SK-N-SH treated with all-trans-retinoic acid at 6 μM for 48 hours (cell line): Measurements from ENCODE around the gene PDGFC.

Experiments used
- ATAC-seq: fragments of 200-7000 bp; cut with Tn5 transposase; 3 replicates; pipeline ENCODE4 v1.9.1; 2020; ENCODE audit warnings: mild to moderate bottlenecking, moderate library complexity
- ARNTL ChIP-seq: fragments of 450-650 bp; formaldehyde crosslinking; IDR thresholded peaks from 2 replicates; pipeline ENCODE4 v1.5.0; 2020; ENCODE audit warnings: low read depth, mild to moderate bottlenecking, moderate library complexity, borderline replicate concordance
- BACH2 ChIP-seq: fragments of 250-450 bp; sonication (Bioruptor Pico); IDR thresholded peaks from 2 replicates; pipeline ENCODE4 v1.9.0; 2021; ENCODE audit warnings: mild to moderate bottlenecking, borderline replicate concordance
- CSDC2 ChIP-seq: fragments of 250-450 bp; sonication (Bioruptor Pico); IDR thresholded peaks from 2 replicates; pipeline ENCODE4 v1.5.0; 2020; ENCODE audit warnings: mild to moderate bottlenecking, moderate library complexity
- ESRRG ChIP-seq: fragments of 250-450 bp; sonication (Bioruptor Pico); IDR thresholded peaks from 2 replicates; pipeline ENCODE4 v1.6.1; 2021; ENCODE audit warnings: mild to moderate bottlenecking
- GLIS3 ChIP-seq: fragments of 250-450 bp; sonication (Bioruptor Pico); IDR thresholded peaks from 2 replicates; pipeline ENCODE4 v1.5.0; 2020; ENCODE audit warnings: mild to moderate bottlenecking, moderate library complexity
- ISL1 ChIP-seq: fragments of 250-450 bp; sonication (Bioruptor Pico); IDR thresholded peaks from 2 replicates; pipeline ENCODE4 v2.1.2; 2022; ENCODE audit warnings: mild to moderate bottlenecking, moderate library complexity
- OSR1 ChIP-seq: fragments of 250-450 bp; sonication (Bioruptor Pico); IDR thresholded peaks from 2 replicates; pipeline ENCODE4 v1.8.0; 2022; ENCODE audit warnings: moderate library complexity, mild to moderate bottlenecking, inconsistent platforms
- PPARA ChIP-seq: fragments of 250-450 bp; sonication (Bioruptor Pico); IDR thresholded peaks from 2 replicates; pipeline ENCODE4 v1.5.0; 2020; ENCODE audit warnings: mild to moderate bottlenecking, borderline replicate concordance
- RARB ChIP-seq: fragments of 250-450 bp; sonication (Bioruptor Pico); IDR thresholded peaks from 2 replicates; pipeline ENCODE4 v1.8.0; 2021; ENCODE audit warnings: mild to moderate bottlenecking, moderate library complexity
- SNAI2 ChIP-seq: fragments of 250-450 bp; sonication (Bioruptor Pico); IDR thresholded peaks from 2 replicates; pipeline ENCODE4 v1.5.0; 2020; ENCODE audit warnings: mild to moderate bottlenecking, moderate library complexity
- TCF4 ChIP-seq: fragments of 250-450 bp; sonication (Bioruptor Pico); IDR thresholded peaks from 2 replicates; pipeline ENCODE4 v1.8.0; 2021; ENCODE audit warnings: mild to moderate bottlenecking, moderate library complexity, borderline replicate concordance
- TOX ChIP-seq: fragments of 250-450 bp; sonication (Bioruptor Pico); IDR thresholded peaks from 2 replicates; pipeline ENCODE4 v1.8.0; 2021; ENCODE audit warnings: mild to moderate bottlenecking, moderate library complexity, borderline replicate concordance
- ZC3H10 ChIP-seq: fragments of 250-450 bp; sonication (Bioruptor Pico); IDR thresholded peaks from 2 replicates; pipeline ENCODE4 v1.5.1; 2021; ENCODE audit warnings: mild to moderate bottlenecking, moderate library complexity
- ZFP30 ChIP-seq: fragments of 450-650 bp; formaldehyde crosslinking; IDR thresholded peaks from 2 replicates; pipeline ENCODE4 v1.5.0; 2022; ENCODE audit warnings: mild to moderate bottlenecking, moderate library complexity
- ZNF565 ChIP-seq: fragments of 450-650 bp; formaldehyde crosslinking; conservative IDR thresholded peaks from 2 replicates; pipeline ENCODE4 v1.5.0; 2020; ENCODE audit warnings: low read depth, mild to moderate bottlenecking, moderate library complexity
- ZNF70 ChIP-seq: fragments of 450-650 bp; formaldehyde crosslinking; IDR thresholded peaks from 2 replicates; pipeline ENCODE4 v1.5.0; 2020; ENCODE audit warnings: mild to moderate bottlenecking, moderate library complexity
- ZNF8 ChIP-seq: fragments of 450-650 bp; formaldehyde crosslinking; IDR thresholded peaks from 2 replicates; pipeline ENCODE4 v1.5.0; 2020; ENCODE audit warnings: mild to moderate bottlenecking, moderate library complexity
- TF ChIP-seq, protein P1 (sequence below): fragments of 250-450 bp; sonication (Bioruptor Pico); IDR thresholded peaks from 2 replicates; pipeline ENCODE4 v1.8.0; 2021; ENCODE audit warnings: low read depth, mild to moderate bottlenecking, moderate library complexity, borderline replicate concordance
- TF ChIP-seq, protein P2 (sequence below): fragments of 250-450 bp; sonication (Bioruptor Pico); IDR thresholded peaks from 2 replicates; pipeline ENCODE4 v1.5.1; 2020; ENCODE audit warnings: low read depth, mild to moderate bottlenecking, moderate library complexity
- TF ChIP-seq, protein P3 (sequence below): fragments of 250-450 bp; sonication (Bioruptor Pico); IDR thresholded peaks from 2 replicates; pipeline ENCODE4 v1.5.1; 2021; ENCODE audit warnings: mild to moderate bottlenecking, moderate library complexity
- TF ChIP-seq, protein P4 (sequence below): fragments of 250-450 bp; sonication (Bioruptor Pico); IDR thresholded peaks from 2 replicates; pipeline ENCODE4 v1.5.0; 2020; ENCODE audit warnings: mild to moderate bottlenecking, moderate library complexity
- TF ChIP-seq, protein P5 (sequence below): fragments of 250-450 bp; sonication (Bioruptor Pico); IDR thresholded peaks from 2 replicates; pipeline ENCODE4 v1.8.0; 2020; ENCODE audit warnings: mild to moderate bottlenecking, moderate library complexity, borderline replicate concordance

PDGFC gene

DNA sequence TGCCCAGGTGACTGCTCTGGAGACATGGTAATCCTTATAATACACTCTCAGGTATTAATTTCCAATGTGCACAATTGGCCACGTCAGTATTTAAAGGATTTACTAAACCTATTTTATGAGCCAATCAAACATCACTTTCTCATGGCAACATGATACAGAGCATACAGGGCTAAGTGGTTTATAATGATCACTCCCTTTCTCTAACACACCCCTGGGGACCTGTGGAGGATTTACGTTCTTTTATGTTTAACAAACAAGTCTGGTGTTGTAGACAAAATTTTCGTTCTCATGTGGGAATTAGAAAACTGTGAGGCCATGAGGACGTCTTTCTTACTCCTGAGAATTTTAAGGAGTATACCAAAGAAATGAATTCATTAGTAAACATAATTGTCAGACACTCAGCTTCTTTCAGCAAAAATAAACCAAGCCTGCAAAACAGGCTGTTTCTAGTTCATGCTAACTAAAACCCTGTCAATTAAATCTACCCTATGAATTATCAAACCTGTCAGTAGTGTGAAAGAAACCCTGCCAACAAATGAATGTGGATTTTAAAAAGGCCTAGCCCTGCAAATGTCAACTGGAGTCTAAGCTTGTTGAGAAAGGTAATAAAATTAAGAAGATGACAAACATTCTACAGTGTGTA, 155.8 kb downstream of the PDGFC start:
- ATAC-seq, result peak; percentile 50; the same call in 2 of the 3 replicates
- TF ChIP-seq CSDC2 (no peak), PPARA (CRISPR knock-in tag) (no peak), ZFP30 (CRISPR knock-in tag) (no peak), ZNF8 (no peak)

DNA sequence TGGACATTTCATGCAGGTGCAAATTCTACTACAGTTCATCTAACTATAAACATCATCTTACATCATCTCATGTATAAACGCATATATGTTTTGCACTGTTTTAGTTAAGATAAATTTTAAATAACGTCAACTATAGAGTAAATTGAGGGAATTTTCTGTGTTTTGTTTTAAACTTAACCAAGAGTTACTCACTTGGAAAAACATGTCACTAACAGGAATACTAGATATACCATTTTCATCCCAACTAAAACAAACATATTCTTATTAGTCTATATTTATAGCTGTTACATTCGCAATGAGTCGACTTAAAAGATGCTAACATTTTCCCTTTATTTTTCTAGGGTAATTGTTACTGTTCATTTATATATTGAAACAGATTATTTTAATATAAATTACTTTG, 159.6 kb downstream of the PDGFC start:
- TF ChIP-seq, protein P1, sequence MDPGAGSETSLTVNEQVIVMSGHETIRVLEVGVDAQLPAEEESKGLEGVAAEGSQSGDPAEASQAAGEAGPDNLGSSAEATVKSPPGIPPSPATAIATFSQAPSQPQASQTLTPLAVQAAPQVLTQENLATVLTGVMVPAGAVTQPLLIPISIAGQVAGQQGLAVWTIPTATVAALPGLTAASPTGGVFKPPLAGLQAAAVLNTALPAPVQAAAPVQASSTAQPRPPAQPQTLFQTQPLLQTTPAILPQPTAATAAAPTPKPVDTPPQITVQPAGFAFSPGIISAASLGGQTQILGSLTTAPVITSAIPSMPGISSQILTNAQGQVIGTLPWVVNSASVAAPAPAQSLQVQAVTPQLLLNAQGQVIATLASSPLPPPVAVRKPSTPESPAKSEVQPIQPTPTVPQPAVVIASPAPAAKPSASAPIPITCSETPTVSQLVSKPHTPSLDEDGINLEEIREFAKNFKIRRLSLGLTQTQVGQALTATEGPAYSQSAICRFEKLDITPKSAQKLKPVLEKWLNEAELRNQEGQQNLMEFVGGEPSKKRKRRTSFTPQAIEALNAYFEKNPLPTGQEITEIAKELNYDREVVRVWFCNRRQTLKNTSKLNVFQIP (CRISPR knock-in tag), result no peak
- TF ChIP-seq, protein P2, sequence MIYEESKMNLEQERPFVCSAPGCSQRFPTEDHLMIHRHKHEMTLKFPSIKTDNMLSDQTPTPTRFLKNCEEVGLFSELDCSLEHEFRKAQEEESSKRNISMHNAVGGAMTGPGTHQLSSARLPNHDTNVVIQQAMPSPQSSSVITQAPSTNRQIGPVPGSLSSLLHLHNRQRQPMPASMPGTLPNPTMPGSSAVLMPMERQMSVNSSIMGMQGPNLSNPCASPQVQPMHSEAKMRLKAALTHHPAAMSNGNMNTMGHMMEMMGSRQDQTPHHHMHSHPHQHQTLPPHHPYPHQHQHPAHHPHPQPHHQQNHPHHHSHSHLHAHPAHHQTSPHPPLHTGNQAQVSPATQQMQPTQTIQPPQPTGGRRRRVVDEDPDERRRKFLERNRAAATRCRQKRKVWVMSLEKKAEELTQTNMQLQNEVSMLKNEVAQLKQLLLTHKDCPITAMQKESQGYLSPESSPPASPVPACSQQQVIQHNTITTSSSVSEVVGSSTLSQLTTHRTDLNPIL (CRISPR knock-in tag), result no peak
- TF ChIP-seq, protein P3, sequence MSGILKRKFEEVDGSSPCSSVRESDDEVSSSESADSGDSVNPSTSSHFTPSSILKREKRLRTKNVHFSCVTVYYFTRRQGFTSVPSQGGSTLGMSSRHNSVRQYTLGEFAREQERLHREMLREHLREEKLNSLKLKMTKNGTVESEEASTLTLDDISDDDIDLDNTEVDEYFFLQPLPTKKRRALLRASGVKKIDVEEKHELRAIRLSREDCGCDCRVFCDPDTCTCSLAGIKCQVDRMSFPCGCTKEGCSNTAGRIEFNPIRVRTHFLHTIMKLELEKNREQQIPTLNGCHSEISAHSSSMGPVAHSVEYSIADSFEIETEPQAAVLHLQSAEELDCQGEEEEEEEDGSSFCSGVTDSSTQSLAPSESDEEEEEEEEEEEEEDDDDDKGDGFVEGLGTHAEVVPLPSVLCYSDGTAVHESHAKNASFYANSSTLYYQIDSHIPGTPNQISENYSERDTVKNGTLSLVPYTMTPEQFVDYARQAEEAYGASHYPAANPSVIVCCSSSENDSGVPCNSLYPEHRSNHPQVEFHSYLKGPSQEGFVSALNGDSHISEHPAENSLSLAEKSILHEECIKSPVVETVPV (CRISPR knock-in tag), result no peak
- TF ChIP-seq GLIS3 (CRISPR knock-in tag) (no peak), BACH2 (CRISPR knock-in tag) (no peak), ZNF565 (CRISPR knock-in tag) (no peak), ESRRG (CRISPR knock-in tag) (no peak), SNAI2 (CRISPR knock-in tag) (no peak), CSDC2 (no peak), RARB (CRISPR knock-in tag) (no peak), ZFP30 (CRISPR knock-in tag) (no peak), OSR1 (CRISPR knock-in tag) (no peak), PPARA (CRISPR knock-in tag) (no peak), TOX (no peak), TCF4 (CRISPR knock-in tag) (no peak), ZNF70 (no peak), ZC3H10 (CRISPR knock-in tag) (no peak), ISL1 (no peak)
- TF ChIP-seq, protein P4, sequence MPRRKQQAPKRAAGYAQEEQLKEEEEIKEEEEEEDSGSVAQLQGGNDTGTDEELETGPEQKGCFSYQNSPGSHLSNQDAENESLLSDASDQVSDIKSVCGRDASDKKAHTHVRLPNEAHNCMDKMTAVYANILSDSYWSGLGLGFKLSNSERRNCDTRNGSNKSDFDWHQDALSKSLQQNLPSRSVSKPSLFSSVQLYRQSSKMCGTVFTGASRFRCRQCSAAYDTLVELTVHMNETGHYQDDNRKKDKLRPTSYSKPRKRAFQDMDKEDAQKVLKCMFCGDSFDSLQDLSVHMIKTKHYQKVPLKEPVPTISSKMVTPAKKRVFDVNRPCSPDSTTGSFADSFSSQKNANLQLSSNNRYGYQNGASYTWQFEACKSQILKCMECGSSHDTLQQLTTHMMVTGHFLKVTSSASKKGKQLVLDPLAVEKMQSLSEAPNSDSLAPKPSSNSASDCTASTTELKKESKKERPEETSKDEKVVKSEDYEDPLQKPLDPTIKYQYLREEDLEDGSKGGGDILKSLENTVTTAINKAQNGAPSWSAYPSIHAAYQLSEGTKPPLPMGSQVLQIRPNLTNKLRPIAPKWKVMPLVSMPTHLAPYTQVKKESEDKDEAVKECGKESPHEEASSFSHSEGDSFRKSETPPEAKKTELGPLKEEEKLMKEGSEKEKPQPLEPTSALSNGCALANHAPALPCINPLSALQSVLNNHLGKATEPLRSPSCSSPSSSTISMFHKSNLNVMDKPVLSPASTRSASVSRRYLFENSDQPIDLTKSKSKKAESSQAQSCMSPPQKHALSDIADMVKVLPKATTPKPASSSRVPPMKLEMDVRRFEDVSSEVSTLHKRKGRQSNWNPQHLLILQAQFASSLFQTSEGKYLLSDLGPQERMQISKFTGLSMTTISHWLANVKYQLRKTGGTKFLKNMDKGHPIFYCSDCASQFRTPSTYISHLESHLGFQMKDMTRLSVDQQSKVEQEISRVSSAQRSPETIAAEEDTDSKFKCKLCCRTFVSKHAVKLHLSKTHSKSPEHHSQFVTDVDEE (CRISPR knock-in tag), result no peak
- TF ChIP-seq, protein P5, sequence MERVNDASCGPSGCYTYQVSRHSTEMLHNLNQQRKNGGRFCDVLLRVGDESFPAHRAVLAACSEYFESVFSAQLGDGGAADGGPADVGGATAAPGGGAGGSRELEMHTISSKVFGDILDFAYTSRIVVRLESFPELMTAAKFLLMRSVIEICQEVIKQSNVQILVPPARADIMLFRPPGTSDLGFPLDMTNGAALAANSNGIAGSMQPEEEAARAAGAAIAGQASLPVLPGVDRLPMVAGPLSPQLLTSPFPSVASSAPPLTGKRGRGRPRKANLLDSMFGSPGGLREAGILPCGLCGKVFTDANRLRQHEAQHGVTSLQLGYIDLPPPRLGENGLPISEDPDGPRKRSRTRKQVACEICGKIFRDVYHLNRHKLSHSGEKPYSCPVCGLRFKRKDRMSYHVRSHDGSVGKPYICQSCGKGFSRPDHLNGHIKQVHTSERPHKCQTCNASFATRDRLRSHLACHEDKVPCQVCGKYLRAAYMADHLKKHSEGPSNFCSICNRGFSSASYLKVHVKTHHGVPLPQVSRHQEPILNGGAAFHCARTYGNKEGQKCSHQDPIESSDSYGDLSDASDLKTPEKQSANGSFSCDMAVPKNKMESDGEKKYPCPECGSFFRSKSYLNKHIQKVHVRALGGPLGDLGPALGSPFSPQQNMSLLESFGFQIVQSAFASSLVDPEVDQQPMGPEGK (CRISPR knock-in tag), result no peak
- no peak for ATAC-seq

DNA sequence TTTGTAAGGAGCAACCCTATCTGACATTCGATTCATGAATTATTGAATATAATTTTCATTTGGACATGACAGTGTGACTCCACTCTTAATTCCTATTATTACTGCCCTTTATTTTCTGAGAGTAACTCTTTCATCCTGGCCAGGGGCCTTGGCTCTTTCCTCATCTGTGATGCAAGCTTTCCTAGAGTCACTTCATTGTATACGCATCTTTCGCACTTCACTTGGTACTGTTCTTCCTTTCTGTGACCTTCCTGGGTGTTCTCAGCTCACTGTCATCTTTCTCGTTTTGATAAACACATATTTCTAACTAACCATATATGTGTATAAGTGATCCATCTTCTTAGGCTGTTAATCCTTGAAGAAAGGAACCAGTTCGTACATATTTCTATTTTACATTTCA, 160.3 kb downstream of the PDGFC start:
- no peak for ATAC-seq
- TF ChIP-seq ZNF8 (no peak), TCF4 (CRISPR knock-in tag) (no peak), TOX (no peak), ZFP30 (CRISPR knock-in tag) (no peak), GLIS3 (CRISPR knock-in tag) (no peak), SNAI2 (CRISPR knock-in tag) (no peak), ZNF70 (no peak), OSR1 (CRISPR knock-in tag) (no peak), RARB (CRISPR knock-in tag) (no peak), ARNTL (CRISPR knock-in tag) (no peak), ZNF565 (CRISPR knock-in tag) (no peak)
- TF ChIP-seq, protein P5 (CRISPR knock-in tag), result no peak
- TF ChIP-seq, protein P3 (CRISPR knock-in tag), result no peak
- TF ChIP-seq, protein P2 (CRISPR knock-in tag), result no peak
